ENCODE data around the gene NARS2. TPM values are rescaled to one million over a fixed set of nuclear protein-coding genes. Genes with fewer than 3 reads are reported as not detected.
"Not testable (repeated sequence)": the region's sequence is repeated elsewhere in the genome, so short reads cannot be mapped to it uniquely, and the experiment has no call there.

The NARS2 gene
- 28.0 and 29.9 TPM in 2 replicates for total RNA-seq
- polyA plus RNA-seq (2012) = 13.3 TPM

- peak; percentile 99 for DNase-seq (ENCODE audit: low read depth)
Observed at GRCh38 chr11:78574386-78575381, at the start of gene NARS2. Gene NARS2 (minus strand): TSS chr11:78574864. CDS start chr11:78574488, 376 bp downstream.

GRCh38 chr11:78622666-78623065 is 48.0 kb upstream of the NARS2 start:
- no peak for DNase-seq (ENCODE audit: low read depth)

- no peak for DNase-seq (ENCODE audit: low read depth)
Observed at GRCh38 chr11:78620159-78620558, 45.5 kb upstream of the NARS2 start.

GRCh38 chr11:78615724-78616123 is 41.1 kb upstream of the NARS2 start:
- no peak for DNase-seq (ENCODE audit: low read depth)

GRCh38 chr11:78613378-78613813 is 38.7 kb upstream of the NARS2 start:
- no peak for DNase-seq (ENCODE audit: low read depth)

GRCh38 chr11:78612721-78613377 is 38.2 kb upstream of the NARS2 start:
- no peak for DNase-seq (ENCODE audit: low read depth)

GRCh38 chr11:78609321-78609720 is 34.7 kb upstream of the NARS2 start:
- not testable (repeated sequence) for DNase-seq (ENCODE audit: low read depth)

- DNase-seq (ENCODE audit: low read depth) = no peak
Observed at GRCh38 chr11:78607696-78608095, 33.0 kb upstream of the NARS2 start.

- DNase-seq (ENCODE audit: low read depth) = no peak
Observed at GRCh38 chr11:78606667-78607066, 32.0 kb upstream of the NARS2 start.

GRCh38 chr11:78605296-78605695 is 30.6 kb upstream of the NARS2 start:
- no peak for DNase-seq (ENCODE audit: low read depth)

- no peak for DNase-seq (ENCODE audit: low read depth)
Observed at GRCh38 chr11:78603792-78604191, 29.1 kb upstream of the NARS2 start.

GRCh38 chr11:78602771-78603170 is 28.1 kb upstream of the NARS2 start:
- DNase-seq (ENCODE audit: low read depth) = not testable (repeated sequence)

GRCh38 chr11:78601066-78601465 is 26.4 kb upstream of the NARS2 start:
- not testable (repeated sequence) for DNase-seq (ENCODE audit: low read depth)

- DNase-seq (ENCODE audit: low read depth) = not testable (repeated sequence)
Observed at GRCh38 chr11:78597579-78597978, 22.9 kb upstream of the NARS2 start.

- DNase-seq (ENCODE audit: low read depth) = peak; percentile 36
Observed at GRCh38 chr11:78595436-78596130, 20.9 kb upstream of the NARS2 start.

GRCh38 chr11:78594814-78595213 is 20.1 kb upstream of the NARS2 start:
- no peak for DNase-seq (ENCODE audit: low read depth)

- DNase-seq (ENCODE audit: low read depth) = no peak
Observed at GRCh38 chr11:78588517-78588916, 13.9 kb upstream of the NARS2 start.

- no peak for DNase-seq (ENCODE audit: low read depth)
Observed at GRCh38 chr11:78587446-78587845, 12.8 kb upstream of the NARS2 start.

- DNase-seq (ENCODE audit: low read depth) = no peak
Observed at GRCh38 chr11:78586452-78587046, 11.9 kb upstream of the NARS2 start.

GRCh38 chr11:78583889-78584288 is 9.2 kb upstream of the NARS2 start:
- DNase-seq (ENCODE audit: low read depth) = no peak

- no peak for DNase-seq (ENCODE audit: low read depth)
Observed at GRCh38 chr11:78577495-78577894, 2.8 kb upstream of the NARS2 start.

Data from myocyte (in vitro differentiated cells).